GM18951 (cell line): ENCODE results near the gene EFTUD2.

Experiments
- POLR2A ChIP-seq: IDR thresholded peaks from 4 replicates; pipeline ENCODE4 v1.6.1; 2011; ENCODE audit warnings: mild to moderate bottlenecking; ENCODE audit not compliant: insufficient read length, insufficient read depth; ENCODE audit errors: extremely low read depth
- in situ Hi-C: fragments of 300-500 bp; cut with MboI; formaldehyde crosslinking; loops from one replicate; pipeline ENCODE4 v1.12.0; 2022; ENCODE audit warnings: low sequenced_read_pairs, mixed read lengths, inconsistent platforms; ENCODE audit not compliant: unreplicated experiment

EFTUD2 gene

GRCh38 chr17:44804302-44805089 is 94.7 kb downstream of the EFTUD2 start:
- in situ Hi-C loops, result no loop called here
- TF ChIP-seq POLR2A, result no peak

GRCh38 chr17:44801880-44802279 is 97.4 kb downstream of the EFTUD2 start:
- in situ Hi-C loops, result no loop called here
- TF ChIP-seq POLR2A, result no peak
